ENCODE data around the gene ETV3. TPM values are rescaled to one million over a fixed set of nuclear protein-coding genes. Genes with fewer than 3 reads are reported as not detected.
"Not testable (repeated sequence)": the region's sequence is repeated elsewhere in the genome, so short reads cannot be mapped to it uniquely, and the experiment has no call there.

ETV3 gene
- total RNA-seq (10 to 100 TPM; 24.8 to 26.4 TPM), polyA plus RNA-seq (10.0 TPM)

- peaks cover 6 to 41% (median 10%) of the 10 kb centered on the region in 3 donors for H3K36me3 Mint-ChIP-seq
- H3K9me3 Mint-ChIP-seq, result no peaks in the 10 kb centered on the region
- DNase-seq, result peak; percentile 86 to 91 (median 90)
- peak within 1 kb of the TSS; percentile 95 to 100 (median 99) for H3K27ac Mint-ChIP-seq
- ChIA-PET CTCF (interaction anchor here (0.8 to 2.4 kb wide), 3 partner anchors 12 to 48 kb away, joined by 3 to 10 read pairs (median 8); no protein-coding TSS in a partner anchor), POLR2A (interaction anchor here (1.3 kb wide), 1 partner anchor 15 kb away, joined by 3 read pairs; no protein-coding TSS in a partner anchor)
- Histone ChIP-seq H3K4me3 (ENCODE audit: low read length) (peak within 1 kb of the TSS; percentile 88), H3K9me3 (ENCODE audit: low read length) (no peaks in the 10 kb centered on the region), H3K27ac (ENCODE audit: low read depth, low read length) (peak within 1 kb of the TSS; percentile 88), H3K36me3 (ENCODE audit: insufficient read depth, low read length) (peaks cover 17% of the 10 kb centered on the region), H3K4me1 (ENCODE audit: insufficient read depth, low read length) (peaks cover 49% of the 10 kb centered on the region), H3K27me3 (ENCODE audit: insufficient read depth, low read length, poor library complexity, severe bottlenecking) (no peaks in the 10 kb centered on the region)
- peaks cover 52 to 60% (median 55%) of the 10 kb centered on the region in 3 donors for H3K4me1 Mint-ChIP-seq
- H3K27me3 Mint-ChIP-seq, result peaks cover 0 to 2% of the 10 kb centered on the region in 2 donors
- peak within 1 kb of the TSS; percentile 85 to 98 (median 96) for H3K4me3 Mint-ChIP-seq
Observed at GRCh38 chr1:157138220-157139051, at the start of gene ETV3. Gene ETV3 (minus strand): TSS chr1:157138395. CDS start chr1:157136352, 2,043 bp downstream.

DNA sequence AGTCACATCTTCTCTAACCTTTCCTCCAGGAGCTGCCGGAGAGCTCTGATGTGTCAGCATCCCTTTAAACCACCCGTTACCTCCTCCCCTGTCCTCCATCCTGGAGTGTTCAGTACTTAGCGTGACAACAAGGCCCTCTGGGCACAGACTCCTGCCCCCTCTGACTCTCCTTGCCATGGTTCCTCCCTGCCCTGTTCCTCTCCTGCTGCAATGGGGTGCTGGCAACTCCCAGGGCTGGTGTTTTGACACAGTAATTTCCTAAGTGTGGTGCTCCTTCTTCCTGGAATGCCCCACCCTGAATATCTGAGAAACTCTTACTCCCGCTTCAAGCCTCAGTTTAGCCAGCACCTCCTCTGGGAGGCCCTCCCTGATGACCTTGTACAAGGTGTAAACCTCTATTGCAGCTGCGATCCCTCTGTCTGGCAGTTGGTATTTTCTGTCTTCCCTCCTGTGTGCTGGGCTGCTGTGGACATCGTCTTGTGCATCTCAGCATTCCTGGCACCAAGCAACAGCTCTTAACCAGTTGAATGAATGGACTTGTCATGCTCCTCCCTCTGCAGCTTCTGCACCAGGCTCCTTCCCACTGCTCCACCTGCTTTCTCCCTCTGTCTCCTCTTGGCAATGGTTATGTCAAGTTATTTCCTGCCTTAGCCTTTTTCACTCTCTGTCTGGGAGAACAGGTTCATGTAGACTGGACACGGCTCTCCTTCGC, 48.2 kb upstream of the ETV3 start:
- Mint-ChIP-seq H3K27ac (peak overlapping the region in 1 of 8 donors; percentile 61), H3K4me3 (no peak overlapping the region), H3K9me3 (no peaks in the 10 kb centered on the region), H3K36me3 (no peaks in the 10 kb centered on the region), H3K4me1 (no peaks in the 10 kb centered on the region), H3K27me3 (peaks cover 13 to 57% of the 10 kb centered on the region in 2 donors)
- Histone ChIP-seq H3K4me1 (ENCODE audit: insufficient read depth, low read length) (no peaks in the 10 kb centered on the region), H3K27me3 (ENCODE audit: insufficient read depth, low read length, poor library complexity, severe bottlenecking) (peaks cover 4% of the 10 kb centered on the region), H3K4me3 (ENCODE audit: low read length) (no peak overlapping the region), H3K9me3 (ENCODE audit: low read length) (no peaks in the 10 kb centered on the region), H3K36me3 (ENCODE audit: insufficient read depth, low read length) (no peaks in the 10 kb centered on the region), H3K27ac (ENCODE audit: low read depth, low read length) (no peak overlapping the region)
- ChIA-PET POLR2A (no interaction called here), CTCF (no interaction called here)
- no peak for DNase-seq

GRCh38 chr1:157183870-157184269, 45.7 kb upstream of the ETV3 start:
- H3K36me3 Mint-ChIP-seq, result no peaks in the 10 kb centered on the region
- H3K27me3 Mint-ChIP-seq, result peaks cover 8 to 64% of the 10 kb centered on the region in 2 donors
- Histone ChIP-seq H3K36me3 (ENCODE audit: insufficient read depth, low read length) (no peaks in the 10 kb centered on the region), H3K4me3 (ENCODE audit: low read length) (no peak overlapping the region), H3K27me3 (ENCODE audit: insufficient read depth, low read length, poor library complexity, severe bottlenecking) (no peaks in the 10 kb centered on the region), H3K9me3 (ENCODE audit: low read length) (no peaks in the 10 kb centered on the region), H3K27ac (ENCODE audit: low read depth, low read length) (no peak overlapping the region), H3K4me1 (ENCODE audit: insufficient read depth, low read length) (no peaks in the 10 kb centered on the region)
- no peaks in the 10 kb centered on the region for H3K4me1 Mint-ChIP-seq
- CTCF ChIA-PET, result no interaction called here
- DNase-seq, result no peak
- POLR2A ChIA-PET, result no interaction called here
- no peak overlapping the region for H3K4me3 Mint-ChIP-seq
- no peaks in the 10 kb centered on the region for H3K9me3 Mint-ChIP-seq
- H3K27ac Mint-ChIP-seq, result no peak overlapping the region

GRCh38 chr1:157182371-157182770, 44.2 kb upstream of the ETV3 start:
- H3K36me3 ChIP-seq (ENCODE audit: insufficient read depth, low read length); POLR2A ChIA-PET; H3K4me1 ChIP-seq (ENCODE audit: insufficient read depth, low read length); H3K27ac Mint-ChIP-seq; H3K9me3 Mint-ChIP-seq; H3K4me1 Mint-ChIP-seq; DNase-seq; H3K9me3 ChIP-seq (ENCODE audit: low read length); H3K27ac ChIP-seq (ENCODE audit: low read depth, low read length); H3K36me3 Mint-ChIP-seq; H3K27me3 ChIP-seq (ENCODE audit: insufficient read depth, low read length, poor library complexity, severe bottlenecking); H3K4me3 ChIP-seq (ENCODE audit: low read length); H3K4me3 Mint-ChIP-seq: not testable (repeated sequence)
- H3K27me3 Mint-ChIP-seq, result peaks cover 11 to 71% of the 10 kb centered on the region in 2 donors
- CTCF ChIA-PET, result interaction anchor here (1.5 kb wide), 1 partner anchor 92 kb away, joined by 3 read pairs; no protein-coding TSS in a partner anchor

DNA sequence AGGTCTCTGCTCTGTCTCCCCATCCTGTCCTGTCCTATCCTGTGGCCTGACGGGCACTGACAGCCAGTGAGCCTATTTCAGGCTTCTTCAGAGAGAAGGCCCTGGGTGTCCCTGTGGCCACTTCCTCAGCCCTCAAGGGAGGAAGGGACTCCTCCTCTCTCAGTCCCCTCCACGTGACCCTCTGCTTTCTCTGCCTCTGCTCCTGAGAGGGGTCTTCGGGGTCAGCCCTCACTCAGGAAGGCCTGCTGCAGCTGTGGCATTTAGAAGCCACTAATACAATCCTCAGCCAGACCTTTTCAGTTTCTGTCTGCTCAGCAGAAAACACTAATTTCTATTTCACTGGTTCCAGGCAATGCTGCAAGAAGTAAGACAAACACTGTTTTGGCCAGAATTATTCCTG, 43.6 kb upstream of the ETV3 start:
- no peaks in the 10 kb centered on the region for H3K4me1 Mint-ChIP-seq
- H3K9me3 Mint-ChIP-seq, result no peaks in the 10 kb centered on the region
- H3K4me3 Mint-ChIP-seq, result no peak overlapping the region
- ChIA-PET POLR2A (no interaction called here), CTCF (interaction anchor here (1.5 kb wide), 1 partner anchor 92 kb away, joined by 3 read pairs; no protein-coding TSS in a partner anchor)
- no peak overlapping the region for H3K4me3 ChIP-seq (ENCODE audit: low read length)
- DNase-seq, result no peak
- H3K27ac ChIP-seq (ENCODE audit: low read depth, low read length), result no peak overlapping the region
- no peaks in the 10 kb centered on the region for H3K4me1 ChIP-seq (ENCODE audit: insufficient read depth, low read length)
- H3K27me3 Mint-ChIP-seq, result peaks cover 15 to 72% of the 10 kb centered on the region in 2 donors
- H3K36me3 ChIP-seq (ENCODE audit: insufficient read depth, low read length), result no peaks in the 10 kb centered on the region
- peaks cover 2% of the 10 kb centered on the region for H3K27me3 ChIP-seq (ENCODE audit: insufficient read depth, low read length, poor library complexity, severe bottlenecking)
- H3K27ac Mint-ChIP-seq, result no peak overlapping the region
- H3K36me3 Mint-ChIP-seq, result no peaks in the 10 kb centered on the region
- no peaks in the 10 kb centered on the region for H3K9me3 ChIP-seq (ENCODE audit: low read length)

- Histone ChIP-seq H3K27ac (ENCODE audit: low read depth, low read length) (no peak overlapping the region), H3K9me3 (ENCODE audit: low read length) (no peaks in the 10 kb centered on the region)
- CTCF ChIA-PET, result no interaction called here
Observed at GRCh38 chr1:157181258-157181657, 43.1 kb upstream of the ETV3 start.

DNA sequence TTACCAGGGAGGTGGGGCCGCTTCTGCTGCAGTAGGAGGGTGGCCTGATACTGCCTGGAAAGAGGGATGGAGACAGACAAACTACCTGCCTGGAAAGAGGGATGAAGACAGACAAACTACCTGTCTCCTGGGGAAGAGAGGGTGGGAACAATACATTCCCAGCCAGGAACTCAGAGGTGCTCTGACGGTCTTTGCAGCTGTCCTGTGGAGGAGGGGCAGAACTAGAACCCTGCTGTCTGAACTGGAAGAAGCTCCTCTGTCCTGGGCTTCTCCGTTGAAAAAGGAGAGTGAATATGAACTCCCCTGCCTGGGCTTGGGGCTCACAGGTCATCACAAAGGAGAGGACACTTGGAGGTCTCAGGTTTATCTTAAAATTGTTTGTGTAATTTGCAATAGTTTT, 40.3 kb upstream of the ETV3 start:
- CTCF ChIA-PET, result interaction anchor here (2.3 kb wide), 1 partner anchor 22 kb away, joined by 7 read pairs; no protein-coding TSS in a partner anchor
- H3K4me3 Mint-ChIP-seq, result peak overlapping the region in 1 of 7 donors; percentile 48

More at GRCh38 chr1:157181258-157181657, 43.1 kb upstream of the ETV3 start:
- no peaks in the 10 kb centered on the region for H3K4me1 Mint-ChIP-seq
- Histone ChIP-seq H3K36me3 (ENCODE audit: insufficient read depth, low read length) (no peaks in the 10 kb centered on the region), H3K4me3 (ENCODE audit: low read length) (no peak overlapping the region), H3K27me3 (ENCODE audit: insufficient read depth, low read length, poor library complexity, severe bottlenecking) (peaks cover 6% of the 10 kb centered on the region), H3K4me1 (ENCODE audit: insufficient read depth, low read length) (no peaks in the 10 kb centered on the region)
- H3K9me3 Mint-ChIP-seq, result no peaks in the 10 kb centered on the region
- peaks cover 15 to 72% of the 10 kb centered on the region in 2 donors for H3K27me3 Mint-ChIP-seq
- DNase-seq, result no peak
- no peak overlapping the region for H3K4me3 Mint-ChIP-seq
- H3K36me3 Mint-ChIP-seq, result no peaks in the 10 kb centered on the region
- POLR2A ChIA-PET, result no interaction called here
- H3K27ac Mint-ChIP-seq, result no peak overlapping the region

More for the DNA sequence above, 40.3 kb upstream of the ETV3 start:
- Histone ChIP-seq H3K4me3 (ENCODE audit: low read length) (no peak overlapping the region), H3K36me3 (ENCODE audit: insufficient read depth, low read length) (no peaks in the 10 kb centered on the region), H3K9me3 (ENCODE audit: low read length) (no peaks in the 10 kb centered on the region), H3K27ac (ENCODE audit: low read depth, low read length) (no peak overlapping the region), H3K27me3 (ENCODE audit: insufficient read depth, low read length, poor library complexity, severe bottlenecking) (peaks cover 6% of the 10 kb centered on the region), H3K4me1 (ENCODE audit: insufficient read depth, low read length) (no peaks in the 10 kb centered on the region)
- Mint-ChIP-seq H3K27me3 (peaks cover 19 to 57% of the 10 kb centered on the region in 2 donors), H3K4me1 (no peaks in the 10 kb centered on the region), H3K27ac (no peak overlapping the region), H3K9me3 (no peaks in the 10 kb centered on the region), H3K36me3 (no peaks in the 10 kb centered on the region)
- no peak for DNase-seq
- POLR2A ChIA-PET, result no interaction called here
